Panc1 (cell line): ENCODE measurements around the gene EYA2. TPM values are rescaled to one million over a fixed set of nuclear protein-coding genes. Genes with fewer than 3 reads are reported as not detected.

Experiments used
- ATAC-seq: fragments of 200-7000 bp; cut with Tn5 transposase; 2 replicates; pipeline ENCODE4 v1.9.1; 2020; ENCODE audit warnings: mild to moderate bottlenecking, moderate library complexity
- BruUV-seq: library from RNA; stranded (reverse); fragments of 400-500 nt; replicated peaks from 2 replicates; lab custom pipeline; 2021; lab: Mats Ljungman, UMichigan
- CTCF ChIA-PET: fragments of 300-600 bp; sonication (Branson Sonifier 250); formaldehyde crosslinking; loops from one replicate; lab custom pipeline; 2022; ENCODE audit warnings: antibody characterized with exemption; lab: Charles Lee
- POLR2A ChIA-PET: fragments of 300-600 bp; sonication (Branson Sonifier 250); formaldehyde crosslinking; loops from one replicate; lab custom pipeline; 2022; ENCODE audit warnings: antibody characterized with exemption; lab: Charles Lee
- DNase-seq: peaks from one replicate; pipeline ENCODE4 v3.0.0-alpha.2; 2010; ENCODE audit warnings: low read depth, low spot score
- H3K27ac ChIP-seq: 2 replicates; pipeline ENCODE4 v1.5.1; 2011; ENCODE audit warnings: mild to moderate bottlenecking, low read length, inconsistent platforms
- H3K27me3 ChIP-seq: fragments of 200-500 bp; sonication (Bioruptor generic); 2 replicates; pipeline ENCODE4 v1.6.0; 2014; ENCODE audit warnings: low read length, inconsistent platforms; ENCODE audit not compliant: control insufficient read depth, insufficient read depth
- H3K36me3 ChIP-seq: fragments of 200-500 bp; sonication (Bioruptor generic); 2 replicates; pipeline ENCODE4 v1.5.1; 2014; ENCODE audit warnings: inconsistent platforms, mild to moderate bottlenecking, low read length, moderate library complexity; ENCODE audit not compliant: control insufficient read depth, insufficient read depth
- H3K4me1 ChIP-seq: 2 replicates; pipeline ENCODE4 v1.5.1; 2011; ENCODE audit warnings: inconsistent platforms, mild to moderate bottlenecking, low read length, moderate library complexity; ENCODE audit not compliant: control insufficient read depth, insufficient read depth
- H3K4me3 ChIP-seq, 2 experiments: 2 replicates each; pipeline ENCODE4 v1.5.1; 2011 to 2012; ENCODE audit warnings: low read depth in 2 of 2, low read length in 2 of 2, mild to moderate bottlenecking in 2 of 2, inconsistent platforms in 1 of 2, moderate library complexity in 1 of 2
- H3K9me3 ChIP-seq: fragments of 200-500 bp; sonication (Bioruptor generic); 2 replicates; pipeline ENCODE4 v1.5.1; 2014; ENCODE audit warnings: low read depth, mild to moderate bottlenecking, inconsistent platforms, low read length, moderate library complexity; ENCODE audit not compliant: control insufficient read depth, insufficient read depth
- CTCF ChIP-seq: fragments of 450-650 bp; IDR thresholded peaks from 2 replicates; pipeline ENCODE4 v1.5.1; 2017; ENCODE audit warnings: mild to moderate bottlenecking
- POLR2AphosphoS5 ChIP-seq: IDR thresholded peaks from 2 replicates; pipeline ENCODE4 v1.6.1; 2012; ENCODE audit warnings: mild to moderate bottlenecking, low read depth, low read length, moderate library complexity
- REST ChIP-seq, 2 experiments: IDR thresholded peaks; 2 replicates each; pipeline ENCODE4 v1.6.1; 2011 to 2012; ENCODE audit warnings: low read depth in 2 of 2, control low read depth in 1 of 2, low read length in 1 of 2, mild to moderate bottlenecking in 1 of 2, moderate library complexity in 1 of 2; ENCODE audit not compliant: insufficient read depth in 1 of 2
- SIN3A ChIP-seq: IDR thresholded peaks from 2 replicates; pipeline ENCODE4 v1.6.1; 2012; ENCODE audit warnings: low read depth, mild to moderate bottlenecking, low read length, moderate library complexity, borderline replicate concordance; ENCODE audit not compliant: insufficient read depth
- TCF7L2 ChIP-seq: IDR thresholded peaks from 2 replicates; pipeline ENCODE4 v1.6.1; 2011; ENCODE audit warnings: mild to moderate bottlenecking, low read depth, low read length, inconsistent platforms
- in situ Hi-C: cut with HindIII; loops from 2 replicates; pipeline ENCODE4 v1.10.0; 2016; ENCODE audit warnings: low sequenced_read_pairs, low pct_unique_long_range_greater_than_20kb
- intact Hi-C: fragments of 100-400 bp; cut with micrococcal nuclease; formaldehyde crosslinking; loops from one replicate; pipeline ENCODE4 v1.10.0; 2022; ENCODE audit not compliant: unreplicated experiment
- total RNA-seq: library from RNA; stranded (reverse); gene quantifications from one replicate; pipeline ENCODE4 v1.2.1, GENCODE V29; 2021; ENCODE audit not compliant: unreplicated experiment

Gene EYA2
- total RNA-seq, 1 experiment from 2014 or later, result 1.9 TPM

GRCh38 chr20:46970937-46971630 is 76.4 kb downstream of the EYA2 start:
- POLR2A ChIA-PET, result no interaction called here
- TF ChIP-seq REST (IDR thresholded peaks at IDR 0.05; ENCODE audit: insufficient read depth in 1 of 2, low read depth in 2 of 2, low read length in 1 of 2), result no peak
- TF ChIP-seq TCF7L2, result no peak
- TF ChIP-seq CTCF, result no peak
- TF ChIP-seq POLR2AphosphoS5, result no peak
- TF ChIP-seq SIN3A, result no peak
- BruUV-seq, result no TSS peak
- DNase-seq (peak; percentile 32), ATAC-seq (peak; percentile 88)
- intact Hi-C loops, result no loop called here
- Histone ChIP-seq H3K4me1 (no peaks in the 10 kb centered on the region), H3K9me3 (no peaks in the 10 kb centered on the region), H3K36me3 (no peaks in the 10 kb centered on the region), H3K27me3 (no peaks in the 10 kb centered on the region; the same call in 1 of the 2 replicates), H3K4me3 (no peak overlapping the region), H3K27ac (no peak overlapping the region; the same call in 1 of the 2 replicates)
- in situ Hi-C loops, result no loop called here
- CTCF ChIA-PET, result interaction anchor here (0.8 kb wide), 1 partner anchor 413 kb away, joined by 4 read pairs; no protein-coding TSS in a partner anchor

- ATAC-seq, result no peak
- H3K4me1 ChIP-seq, result no peaks in the 10 kb centered on the region
- DNase-seq, result no peak
- ChIA-PET CTCF (no interaction called here), POLR2A (no interaction called here)
- no peak overlapping the region for H3K27ac ChIP-seq
- no peaks in the 10 kb centered on the region for H3K9me3 ChIP-seq
- BruUV-seq, result no TSS peak
- H3K4me3 ChIP-seq, result no peak overlapping the region
- no peak for TF ChIP-seq CTCF
- TF ChIP-seq SIN3A, result no peak
- no peak for TF ChIP-seq TCF7L2
- TF ChIP-seq POLR2AphosphoS5, result no peak
- TF ChIP-seq REST (IDR thresholded peaks at IDR 0.05; ENCODE audit: insufficient read depth in 1 of 2, low read depth in 2 of 2, low read length in 1 of 2), result no peak
- no peaks in the 10 kb centered on the region for H3K36me3 ChIP-seq
- intact Hi-C loops (no loop called here), in situ Hi-C loops (no loop called here)
- H3K27me3 ChIP-seq, result no peaks in the 10 kb centered on the region; the same call in 1 of the 2 replicates
Measured at GRCh38 chr20:46973766-46974165, 79.1 kb downstream of the EYA2 start.
